SK-N-SH treated with all-trans-retinoic acid at 6 μM for 48 hours (cell line): Measurements from ENCODE around the gene NME4.

Source experiments
- ATAC-seq: fragments of 200-7000 bp; cut with Tn5 transposase; 3 replicates; pipeline ENCODE4 v1.9.1; 2020; ENCODE audit warnings: mild to moderate bottlenecking, moderate library complexity
- ARNTL ChIP-seq: fragments of 450-650 bp; formaldehyde crosslinking; IDR thresholded peaks from 2 replicates; pipeline ENCODE4 v1.5.0; 2020; ENCODE audit warnings: low read depth, mild to moderate bottlenecking, moderate library complexity, borderline replicate concordance
- BACH2 ChIP-seq: fragments of 250-450 bp; sonication (Bioruptor Pico); IDR thresholded peaks from 2 replicates; pipeline ENCODE4 v1.9.0; 2021; ENCODE audit warnings: mild to moderate bottlenecking, borderline replicate concordance
- ESRRG ChIP-seq: fragments of 250-450 bp; sonication (Bioruptor Pico); IDR thresholded peaks from 2 replicates; pipeline ENCODE4 v1.6.1; 2021; ENCODE audit warnings: mild to moderate bottlenecking
- GLIS3 ChIP-seq: fragments of 250-450 bp; sonication (Bioruptor Pico); IDR thresholded peaks from 2 replicates; pipeline ENCODE4 v1.5.0; 2020; ENCODE audit warnings: mild to moderate bottlenecking, moderate library complexity
- PPARA ChIP-seq: fragments of 250-450 bp; sonication (Bioruptor Pico); IDR thresholded peaks from 2 replicates; pipeline ENCODE4 v1.5.0; 2020; ENCODE audit warnings: mild to moderate bottlenecking, borderline replicate concordance
- RARB ChIP-seq: fragments of 250-450 bp; sonication (Bioruptor Pico); IDR thresholded peaks from 2 replicates; pipeline ENCODE4 v1.8.0; 2021; ENCODE audit warnings: mild to moderate bottlenecking, moderate library complexity
- SNAI2 ChIP-seq: fragments of 250-450 bp; sonication (Bioruptor Pico); IDR thresholded peaks from 2 replicates; pipeline ENCODE4 v1.5.0; 2020; ENCODE audit warnings: mild to moderate bottlenecking, moderate library complexity
- TCF4 ChIP-seq: fragments of 250-450 bp; sonication (Bioruptor Pico); IDR thresholded peaks from 2 replicates; pipeline ENCODE4 v1.8.0; 2021; ENCODE audit warnings: mild to moderate bottlenecking, moderate library complexity, borderline replicate concordance
- TOX ChIP-seq: fragments of 250-450 bp; sonication (Bioruptor Pico); IDR thresholded peaks from 2 replicates; pipeline ENCODE4 v1.8.0; 2021; ENCODE audit warnings: mild to moderate bottlenecking, moderate library complexity, borderline replicate concordance
- ZC3H10 ChIP-seq: fragments of 250-450 bp; sonication (Bioruptor Pico); IDR thresholded peaks from 2 replicates; pipeline ENCODE4 v1.5.1; 2021; ENCODE audit warnings: mild to moderate bottlenecking, moderate library complexity
- ZFP3 ChIP-seq: fragments of 250-450 bp; sonication (Bioruptor Pico); IDR thresholded peaks from 2 replicates; pipeline ENCODE4 v1.5.0; 2020; ENCODE audit warnings: mild to moderate bottlenecking, moderate library complexity
- ZFP30 ChIP-seq: fragments of 450-650 bp; formaldehyde crosslinking; IDR thresholded peaks from 2 replicates; pipeline ENCODE4 v1.5.0; 2022; ENCODE audit warnings: mild to moderate bottlenecking, moderate library complexity
- ZNF565 ChIP-seq: fragments of 450-650 bp; formaldehyde crosslinking; conservative IDR thresholded peaks from 2 replicates; pipeline ENCODE4 v1.5.0; 2020; ENCODE audit warnings: low read depth, mild to moderate bottlenecking, moderate library complexity
- ZNF70 ChIP-seq: fragments of 450-650 bp; formaldehyde crosslinking; IDR thresholded peaks from 2 replicates; pipeline ENCODE4 v1.5.0; 2020; ENCODE audit warnings: mild to moderate bottlenecking, moderate library complexity
- ZNF8 ChIP-seq: fragments of 450-650 bp; formaldehyde crosslinking; IDR thresholded peaks from 2 replicates; pipeline ENCODE4 v1.5.0; 2020; ENCODE audit warnings: mild to moderate bottlenecking, moderate library complexity
- TF ChIP-seq, protein P1 (sequence below): fragments of 250-450 bp; sonication (Bioruptor Pico); IDR thresholded peaks from 2 replicates; pipeline ENCODE4 v1.8.0; 2021; ENCODE audit warnings: low read depth, mild to moderate bottlenecking, moderate library complexity, borderline replicate concordance
- TF ChIP-seq, protein P2 (sequence below): fragments of 250-450 bp; sonication (Bioruptor Pico); IDR thresholded peaks from 2 replicates; pipeline ENCODE4 v1.5.0; 2020; ENCODE audit warnings: mild to moderate bottlenecking, moderate library complexity
- TF ChIP-seq, protein P3 (sequence below): fragments of 250-450 bp; sonication (Bioruptor Pico); IDR thresholded peaks from 2 replicates; pipeline ENCODE4 v1.8.0; 2020; ENCODE audit warnings: mild to moderate bottlenecking, moderate library complexity, borderline replicate concordance
- TF ChIP-seq, protein P4 (sequence below): fragments of 250-450 bp; sonication (Bioruptor Pico); IDR thresholded peaks from 2 replicates; pipeline ENCODE4 v1.5.1; 2020; ENCODE audit warnings: low read depth, mild to moderate bottlenecking, moderate library complexity
- TF ChIP-seq, protein P5 (sequence below): fragments of 250-450 bp; sonication (Bioruptor Pico); IDR thresholded peaks from 2 replicates; pipeline ENCODE4 v1.5.1; 2021; ENCODE audit warnings: mild to moderate bottlenecking, moderate library complexity

The NME4 gene

DNA sequence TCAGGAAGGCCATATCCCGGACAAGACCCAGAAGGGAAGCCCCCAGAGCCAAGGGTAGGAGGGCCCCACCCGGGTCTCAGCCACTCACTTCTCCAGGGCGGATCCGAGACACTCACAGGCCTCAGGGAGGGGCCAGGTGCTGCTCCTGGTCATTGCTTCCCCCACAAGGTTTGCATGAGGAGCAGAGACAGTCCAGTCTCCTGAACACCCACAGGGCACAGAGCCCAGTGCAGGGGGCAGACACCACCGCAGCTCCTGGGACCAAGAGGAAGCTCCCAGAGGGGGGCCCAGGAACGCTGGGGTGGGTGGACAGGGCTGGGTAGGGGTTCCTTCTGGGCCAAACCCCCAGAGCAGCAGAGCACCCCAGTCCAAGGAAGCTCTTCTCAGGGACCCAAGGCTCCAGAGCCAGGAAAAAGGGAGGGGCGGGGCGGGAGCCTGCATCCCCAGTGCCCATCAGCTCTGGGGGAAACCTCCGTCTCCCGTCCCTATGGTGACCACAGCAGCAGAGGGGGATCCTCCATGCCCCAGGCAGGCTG, 26.0 kb upstream of the NME4 start:
- TF ChIP-seq ZNF565 (CRISPR knock-in tag) = no peak
- no peak for TF ChIP-seq PPARA (CRISPR knock-in tag)
- no peak for TF ChIP-seq SNAI2 (CRISPR knock-in tag)
- TF ChIP-seq TCF4 (CRISPR knock-in tag) = no peak
- TF ChIP-seq, protein P1, sequence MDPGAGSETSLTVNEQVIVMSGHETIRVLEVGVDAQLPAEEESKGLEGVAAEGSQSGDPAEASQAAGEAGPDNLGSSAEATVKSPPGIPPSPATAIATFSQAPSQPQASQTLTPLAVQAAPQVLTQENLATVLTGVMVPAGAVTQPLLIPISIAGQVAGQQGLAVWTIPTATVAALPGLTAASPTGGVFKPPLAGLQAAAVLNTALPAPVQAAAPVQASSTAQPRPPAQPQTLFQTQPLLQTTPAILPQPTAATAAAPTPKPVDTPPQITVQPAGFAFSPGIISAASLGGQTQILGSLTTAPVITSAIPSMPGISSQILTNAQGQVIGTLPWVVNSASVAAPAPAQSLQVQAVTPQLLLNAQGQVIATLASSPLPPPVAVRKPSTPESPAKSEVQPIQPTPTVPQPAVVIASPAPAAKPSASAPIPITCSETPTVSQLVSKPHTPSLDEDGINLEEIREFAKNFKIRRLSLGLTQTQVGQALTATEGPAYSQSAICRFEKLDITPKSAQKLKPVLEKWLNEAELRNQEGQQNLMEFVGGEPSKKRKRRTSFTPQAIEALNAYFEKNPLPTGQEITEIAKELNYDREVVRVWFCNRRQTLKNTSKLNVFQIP = no peak
- no peak for TF ChIP-seq RARB (CRISPR knock-in tag)
- no peak for TF ChIP-seq GLIS3 (CRISPR knock-in tag)
- TF ChIP-seq TOX (CRISPR knock-in tag) = no peak
- ATAC-seq = peak; percentile 3; the same call in 2 of the 3 replicates

DNA sequence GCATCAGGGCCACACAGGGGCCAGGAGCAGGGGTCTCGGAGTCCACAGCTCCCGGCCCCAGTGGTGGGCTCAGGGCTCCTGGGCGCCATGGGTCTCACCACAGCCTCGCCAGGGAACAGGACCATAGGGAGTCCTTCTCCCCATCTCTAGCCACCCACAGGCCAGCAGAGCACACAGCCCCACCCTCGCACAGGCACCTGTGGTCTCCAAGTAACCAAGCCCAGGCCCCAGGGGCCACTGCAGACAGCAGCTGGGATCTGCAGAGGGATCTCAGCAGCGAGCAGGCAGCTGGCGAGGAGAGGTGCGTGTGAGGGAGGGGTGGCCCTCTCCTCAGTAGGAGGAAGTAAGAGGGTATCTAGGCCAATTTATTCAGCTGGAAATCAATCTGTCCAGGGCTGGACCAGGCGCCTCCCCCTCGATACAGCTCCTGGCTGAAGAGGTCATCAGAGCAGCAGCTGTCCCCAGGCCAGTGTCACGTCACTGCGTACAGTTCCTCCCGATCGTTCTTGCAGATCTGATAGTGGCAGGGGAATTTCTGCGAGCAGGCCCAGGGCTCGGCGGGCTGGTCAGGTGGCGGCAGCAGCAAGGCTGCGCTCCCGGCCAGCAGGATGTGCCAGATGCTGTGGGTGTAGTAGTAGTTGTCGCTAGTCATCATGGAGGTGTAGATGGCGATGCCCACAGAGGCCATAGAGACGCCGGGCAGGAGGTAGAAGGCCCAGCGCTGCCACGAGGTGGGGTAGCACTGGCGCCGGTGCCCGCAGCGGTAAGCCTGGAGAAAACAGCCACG, 25.3 kb upstream of the NME4 start:
- no peak for ATAC-seq
- no peak for TF ChIP-seq RARB (CRISPR knock-in tag)
- TF ChIP-seq, protein P2, sequence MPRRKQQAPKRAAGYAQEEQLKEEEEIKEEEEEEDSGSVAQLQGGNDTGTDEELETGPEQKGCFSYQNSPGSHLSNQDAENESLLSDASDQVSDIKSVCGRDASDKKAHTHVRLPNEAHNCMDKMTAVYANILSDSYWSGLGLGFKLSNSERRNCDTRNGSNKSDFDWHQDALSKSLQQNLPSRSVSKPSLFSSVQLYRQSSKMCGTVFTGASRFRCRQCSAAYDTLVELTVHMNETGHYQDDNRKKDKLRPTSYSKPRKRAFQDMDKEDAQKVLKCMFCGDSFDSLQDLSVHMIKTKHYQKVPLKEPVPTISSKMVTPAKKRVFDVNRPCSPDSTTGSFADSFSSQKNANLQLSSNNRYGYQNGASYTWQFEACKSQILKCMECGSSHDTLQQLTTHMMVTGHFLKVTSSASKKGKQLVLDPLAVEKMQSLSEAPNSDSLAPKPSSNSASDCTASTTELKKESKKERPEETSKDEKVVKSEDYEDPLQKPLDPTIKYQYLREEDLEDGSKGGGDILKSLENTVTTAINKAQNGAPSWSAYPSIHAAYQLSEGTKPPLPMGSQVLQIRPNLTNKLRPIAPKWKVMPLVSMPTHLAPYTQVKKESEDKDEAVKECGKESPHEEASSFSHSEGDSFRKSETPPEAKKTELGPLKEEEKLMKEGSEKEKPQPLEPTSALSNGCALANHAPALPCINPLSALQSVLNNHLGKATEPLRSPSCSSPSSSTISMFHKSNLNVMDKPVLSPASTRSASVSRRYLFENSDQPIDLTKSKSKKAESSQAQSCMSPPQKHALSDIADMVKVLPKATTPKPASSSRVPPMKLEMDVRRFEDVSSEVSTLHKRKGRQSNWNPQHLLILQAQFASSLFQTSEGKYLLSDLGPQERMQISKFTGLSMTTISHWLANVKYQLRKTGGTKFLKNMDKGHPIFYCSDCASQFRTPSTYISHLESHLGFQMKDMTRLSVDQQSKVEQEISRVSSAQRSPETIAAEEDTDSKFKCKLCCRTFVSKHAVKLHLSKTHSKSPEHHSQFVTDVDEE (CRISPR knock-in tag) = no peak
- no peak for TF ChIP-seq ZNF70 (CRISPR knock-in tag)
- no peak for TF ChIP-seq SNAI2 (CRISPR knock-in tag)
- TF ChIP-seq, protein P3, sequence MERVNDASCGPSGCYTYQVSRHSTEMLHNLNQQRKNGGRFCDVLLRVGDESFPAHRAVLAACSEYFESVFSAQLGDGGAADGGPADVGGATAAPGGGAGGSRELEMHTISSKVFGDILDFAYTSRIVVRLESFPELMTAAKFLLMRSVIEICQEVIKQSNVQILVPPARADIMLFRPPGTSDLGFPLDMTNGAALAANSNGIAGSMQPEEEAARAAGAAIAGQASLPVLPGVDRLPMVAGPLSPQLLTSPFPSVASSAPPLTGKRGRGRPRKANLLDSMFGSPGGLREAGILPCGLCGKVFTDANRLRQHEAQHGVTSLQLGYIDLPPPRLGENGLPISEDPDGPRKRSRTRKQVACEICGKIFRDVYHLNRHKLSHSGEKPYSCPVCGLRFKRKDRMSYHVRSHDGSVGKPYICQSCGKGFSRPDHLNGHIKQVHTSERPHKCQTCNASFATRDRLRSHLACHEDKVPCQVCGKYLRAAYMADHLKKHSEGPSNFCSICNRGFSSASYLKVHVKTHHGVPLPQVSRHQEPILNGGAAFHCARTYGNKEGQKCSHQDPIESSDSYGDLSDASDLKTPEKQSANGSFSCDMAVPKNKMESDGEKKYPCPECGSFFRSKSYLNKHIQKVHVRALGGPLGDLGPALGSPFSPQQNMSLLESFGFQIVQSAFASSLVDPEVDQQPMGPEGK (CRISPR knock-in tag) = no peak
- TF ChIP-seq ESRRG = no peak
- TF ChIP-seq, protein P4, sequence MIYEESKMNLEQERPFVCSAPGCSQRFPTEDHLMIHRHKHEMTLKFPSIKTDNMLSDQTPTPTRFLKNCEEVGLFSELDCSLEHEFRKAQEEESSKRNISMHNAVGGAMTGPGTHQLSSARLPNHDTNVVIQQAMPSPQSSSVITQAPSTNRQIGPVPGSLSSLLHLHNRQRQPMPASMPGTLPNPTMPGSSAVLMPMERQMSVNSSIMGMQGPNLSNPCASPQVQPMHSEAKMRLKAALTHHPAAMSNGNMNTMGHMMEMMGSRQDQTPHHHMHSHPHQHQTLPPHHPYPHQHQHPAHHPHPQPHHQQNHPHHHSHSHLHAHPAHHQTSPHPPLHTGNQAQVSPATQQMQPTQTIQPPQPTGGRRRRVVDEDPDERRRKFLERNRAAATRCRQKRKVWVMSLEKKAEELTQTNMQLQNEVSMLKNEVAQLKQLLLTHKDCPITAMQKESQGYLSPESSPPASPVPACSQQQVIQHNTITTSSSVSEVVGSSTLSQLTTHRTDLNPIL (CRISPR knock-in tag) = no peak
- TF ChIP-seq ARNTL (CRISPR knock-in tag) = no peak

DNA sequence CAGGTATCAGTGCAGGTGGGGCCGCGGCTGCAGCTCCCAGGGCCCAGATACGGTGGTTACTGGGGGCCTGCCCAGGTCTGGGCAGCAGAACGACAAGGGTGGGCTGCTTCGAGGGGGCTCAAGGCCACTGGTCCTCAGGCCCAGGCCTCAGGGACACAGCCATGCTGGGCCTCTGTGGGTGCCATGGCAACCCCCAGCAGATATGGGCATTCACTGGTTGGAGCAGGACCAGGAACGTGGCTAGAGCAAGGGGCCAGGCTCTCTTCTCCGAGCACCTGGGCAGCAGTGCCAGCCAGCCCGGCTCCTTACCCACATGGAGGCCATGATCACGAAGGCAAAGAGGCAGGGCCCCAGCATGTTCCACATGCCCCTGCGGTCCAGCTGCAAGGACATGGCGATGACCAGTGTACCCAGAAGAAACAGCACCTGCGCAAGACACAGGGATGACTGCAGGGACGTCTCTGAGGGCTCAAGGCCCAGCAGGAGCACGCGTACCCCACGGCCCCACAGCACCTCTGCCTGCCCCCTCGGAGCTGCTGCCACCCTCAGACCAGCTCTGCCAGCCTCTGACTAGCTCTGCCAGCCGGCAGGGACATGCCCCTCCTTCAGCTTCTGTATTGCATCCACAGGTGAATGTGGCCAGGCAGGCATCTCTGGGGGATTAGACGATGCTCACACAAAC, 24.6 kb upstream of the NME4 start:
- ATAC-seq = no peak
- TF ChIP-seq ARNTL (CRISPR knock-in tag) = no peak
- TF ChIP-seq ZNF8 (CRISPR knock-in tag) = no peak
- no peak for TF ChIP-seq TCF4 (CRISPR knock-in tag)
- TF ChIP-seq RARB (CRISPR knock-in tag) = no peak
- TF ChIP-seq, protein P4 (CRISPR knock-in tag) = no peak
- no peak for TF ChIP-seq BACH2 (CRISPR knock-in tag)
- TF ChIP-seq ZC3H10 (CRISPR knock-in tag) = no peak
- TF ChIP-seq ZFP30 (CRISPR knock-in tag) = no peak
- TF ChIP-seq, protein P5, sequence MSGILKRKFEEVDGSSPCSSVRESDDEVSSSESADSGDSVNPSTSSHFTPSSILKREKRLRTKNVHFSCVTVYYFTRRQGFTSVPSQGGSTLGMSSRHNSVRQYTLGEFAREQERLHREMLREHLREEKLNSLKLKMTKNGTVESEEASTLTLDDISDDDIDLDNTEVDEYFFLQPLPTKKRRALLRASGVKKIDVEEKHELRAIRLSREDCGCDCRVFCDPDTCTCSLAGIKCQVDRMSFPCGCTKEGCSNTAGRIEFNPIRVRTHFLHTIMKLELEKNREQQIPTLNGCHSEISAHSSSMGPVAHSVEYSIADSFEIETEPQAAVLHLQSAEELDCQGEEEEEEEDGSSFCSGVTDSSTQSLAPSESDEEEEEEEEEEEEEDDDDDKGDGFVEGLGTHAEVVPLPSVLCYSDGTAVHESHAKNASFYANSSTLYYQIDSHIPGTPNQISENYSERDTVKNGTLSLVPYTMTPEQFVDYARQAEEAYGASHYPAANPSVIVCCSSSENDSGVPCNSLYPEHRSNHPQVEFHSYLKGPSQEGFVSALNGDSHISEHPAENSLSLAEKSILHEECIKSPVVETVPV = no peak
- no peak for TF ChIP-seq ZNF565 (CRISPR knock-in tag)
- no peak for TF ChIP-seq PPARA (CRISPR knock-in tag)
- TF ChIP-seq, protein P1 = no peak
- no peak for TF ChIP-seq ZFP3
- no peak for TF ChIP-seq ZNF70 (CRISPR knock-in tag)
